Skeletal muscle satellite cell (primary cell): Measurements from ENCODE around the gene KAT7.

Experiments
- H3K27me3 ChIP-seq: 2 replicates; pipeline ENCODE4 v1.7.0; 2013; ENCODE audit warnings: low read length; ENCODE audit not compliant: control insufficient read depth, insufficient read depth
- H3K36me3 ChIP-seq: 2 replicates; pipeline ENCODE4 v1.7.0; 2013; ENCODE audit warnings: mild to moderate bottlenecking, control low read depth, low read length; ENCODE audit not compliant: insufficient read depth
- H3K4me1 ChIP-seq: 2 replicates; pipeline ENCODE4 v1.7.0; 2013; ENCODE audit warnings: low read length; ENCODE audit not compliant: control insufficient read depth, insufficient read depth
- H3K4me2 ChIP-seq: 2 replicates; pipeline ENCODE4 v1.7.0; 2013; ENCODE audit warnings: mild to moderate bottlenecking, low read length
- H3K4me3 ChIP-seq: 2 replicates; pipeline ENCODE4 v1.7.0; 2013; ENCODE audit warnings: low read length
- H3K9ac ChIP-seq: 2 replicates; pipeline ENCODE4 v1.7.0; 2013; ENCODE audit warnings: mild to moderate bottlenecking, low read depth, low read length, moderate library complexity
- H3K9me3 ChIP-seq: replicated peaks from 2 replicates; pipeline ENCODE4 v1.7.0; 2013; ENCODE audit warnings: mild to moderate bottlenecking, control low read depth, low read length

KAT7 gene

GRCh38 chr17:49850218-49850610 lies 61.7 kb downstream of the KAT7 start:
- no peak overlapping the region for H3K4me2 ChIP-seq
- H3K27me3 ChIP-seq: peaks cover 3% of the 10 kb centered on the region
- H3K4me3 ChIP-seq: no peak overlapping the region
- no peaks in the 10 kb centered on the region for H3K9me3 ChIP-seq
- no peaks in the 10 kb centered on the region for H3K36me3 ChIP-seq
- H3K4me1 ChIP-seq: peaks cover 11% of the 10 kb centered on the region
- H3K9ac ChIP-seq: no peak overlapping the region

GRCh38 chr17:49850772-49851386 lies 62.4 kb downstream of the KAT7 start:
- Histone ChIP-seq H3K4me1 (peaks cover 9% of the 10 kb centered on the region), H3K4me2 (peak overlapping the region; percentile 90), H3K9ac (peak overlapping the region; percentile 72), H3K4me3 (peak overlapping the region; percentile 76), H3K36me3 (no peaks in the 10 kb centered on the region), H3K27me3 (peaks cover 3% of the 10 kb centered on the region), H3K9me3 (no peaks in the 10 kb centered on the region)

- Histone ChIP-seq H3K4me3 (peak overlapping the region; percentile 76), H3K9me3 (no peaks in the 10 kb centered on the region), H3K9ac (peak overlapping the region; percentile 72), H3K27me3 (peaks cover 3% of the 10 kb centered on the region), H3K4me2 (peak overlapping the region; percentile 90), H3K4me1 (peaks cover 9% of the 10 kb centered on the region), H3K36me3 (no peaks in the 10 kb centered on the region)
Measured at GRCh38 chr17:49851387-49852291, 63.2 kb downstream of the KAT7 start.

GRCh38 chr17:49853470-49854015 lies 65.1 kb downstream of the KAT7 start:
- H3K36me3 ChIP-seq: no peaks in the 10 kb centered on the region
- H3K27me3 ChIP-seq: peaks cover 9% of the 10 kb centered on the region
- no peak overlapping the region for H3K4me3 ChIP-seq

GRCh38 chr17:49854126-49854525 lies 65.6 kb downstream of the KAT7 start:
- Histone ChIP-seq H3K9me3 (no peaks in the 10 kb centered on the region), H3K4me1 (peaks cover 9% of the 10 kb centered on the region), H3K4me3 (no peak overlapping the region), H3K36me3 (no peaks in the 10 kb centered on the region), H3K4me2 (no peak overlapping the region), H3K27me3 (peaks cover 13% of the 10 kb centered on the region), H3K9ac (no peak overlapping the region)

More at GRCh38 chr17:49853470-49854015, 65.1 kb downstream of the KAT7 start:
- H3K4me1 ChIP-seq: peaks cover 9% of the 10 kb centered on the region
- H3K9me3 ChIP-seq: no peaks in the 10 kb centered on the region
- no peak overlapping the region for H3K4me2 ChIP-seq
- H3K9ac ChIP-seq: no peak overlapping the region

- H3K4me2 ChIP-seq: no peak overlapping the region
- H3K9ac ChIP-seq: no peak overlapping the region
- peaks cover 15% of the 10 kb centered on the region for H3K27me3 ChIP-seq
- H3K9me3 ChIP-seq: no peaks in the 10 kb centered on the region
- no peak overlapping the region for H3K4me3 ChIP-seq
- H3K4me1 ChIP-seq: peaks cover 4% of the 10 kb centered on the region
- H3K36me3 ChIP-seq: no peaks in the 10 kb centered on the region
Measured at GRCh38 chr17:49858796-49859195, 70.3 kb downstream of the KAT7 start.

- H3K27me3 ChIP-seq: peaks cover 18% of the 10 kb centered on the region
- H3K9me3 ChIP-seq: no peaks in the 10 kb centered on the region
- H3K9ac ChIP-seq: no peak overlapping the region
- H3K4me2 ChIP-seq: no peak overlapping the region
- peaks cover 4% of the 10 kb centered on the region for H3K4me1 ChIP-seq
- no peaks in the 10 kb centered on the region for H3K36me3 ChIP-seq
- H3K4me3 ChIP-seq: no peak overlapping the region
Measured at GRCh38 chr17:49859991-49860953, 71.8 kb downstream of the KAT7 start.

GRCh38 chr17:49861150-49861884 lies 72.8 kb downstream of the KAT7 start:
- Histone ChIP-seq H3K9ac (no peak overlapping the region), H3K4me2 (no peak overlapping the region), H3K36me3 (no peaks in the 10 kb centered on the region), H3K9me3 (no peaks in the 10 kb centered on the region), H3K4me3 (no peak overlapping the region), H3K4me1 (peaks cover 4% of the 10 kb centered on the region), H3K27me3 (peaks cover 24% of the 10 kb centered on the region)

- H3K4me3 ChIP-seq: no peak overlapping the region
- H3K27me3 ChIP-seq: peaks cover 39% of the 10 kb centered on the region
- H3K4me2 ChIP-seq: no peak overlapping the region
- H3K9ac ChIP-seq: no peak overlapping the region
- H3K4me1 ChIP-seq: peaks cover 4% of the 10 kb centered on the region
- H3K36me3 ChIP-seq: no peaks in the 10 kb centered on the region
- H3K9me3 ChIP-seq: no peaks in the 10 kb centered on the region
Measured at GRCh38 chr17:49862781-49863331, 74.4 kb downstream of the KAT7 start.

GRCh38 chr17:49866019-49866380 lies 77.5 kb downstream of the KAT7 start:
- H3K4me3 ChIP-seq: no peak overlapping the region
- no peaks in the 10 kb centered on the region for H3K36me3 ChIP-seq
- H3K27me3 ChIP-seq: peaks cover 50% of the 10 kb centered on the region
- no peak overlapping the region for H3K4me2 ChIP-seq
- H3K9ac ChIP-seq: no peak overlapping the region
- H3K9me3 ChIP-seq: no peaks in the 10 kb centered on the region
- H3K4me1 ChIP-seq: peaks cover 4% of the 10 kb centered on the region
